HG02840 (cell line): ENCODE measurements around the gene NT5C1B.

ENCODE experiments used
- ATAC-seq: cut with Tn5 transposase; IDR thresholded peaks from one replicate; pipeline ENCODE4 v1.9.1; 2021; ENCODE audit warnings: mild to moderate bottlenecking, moderate library complexity, moderate number of reproducible peaks; ENCODE audit not compliant: unreplicated experiment, low FRiP score

NT5C1B gene

DNA sequence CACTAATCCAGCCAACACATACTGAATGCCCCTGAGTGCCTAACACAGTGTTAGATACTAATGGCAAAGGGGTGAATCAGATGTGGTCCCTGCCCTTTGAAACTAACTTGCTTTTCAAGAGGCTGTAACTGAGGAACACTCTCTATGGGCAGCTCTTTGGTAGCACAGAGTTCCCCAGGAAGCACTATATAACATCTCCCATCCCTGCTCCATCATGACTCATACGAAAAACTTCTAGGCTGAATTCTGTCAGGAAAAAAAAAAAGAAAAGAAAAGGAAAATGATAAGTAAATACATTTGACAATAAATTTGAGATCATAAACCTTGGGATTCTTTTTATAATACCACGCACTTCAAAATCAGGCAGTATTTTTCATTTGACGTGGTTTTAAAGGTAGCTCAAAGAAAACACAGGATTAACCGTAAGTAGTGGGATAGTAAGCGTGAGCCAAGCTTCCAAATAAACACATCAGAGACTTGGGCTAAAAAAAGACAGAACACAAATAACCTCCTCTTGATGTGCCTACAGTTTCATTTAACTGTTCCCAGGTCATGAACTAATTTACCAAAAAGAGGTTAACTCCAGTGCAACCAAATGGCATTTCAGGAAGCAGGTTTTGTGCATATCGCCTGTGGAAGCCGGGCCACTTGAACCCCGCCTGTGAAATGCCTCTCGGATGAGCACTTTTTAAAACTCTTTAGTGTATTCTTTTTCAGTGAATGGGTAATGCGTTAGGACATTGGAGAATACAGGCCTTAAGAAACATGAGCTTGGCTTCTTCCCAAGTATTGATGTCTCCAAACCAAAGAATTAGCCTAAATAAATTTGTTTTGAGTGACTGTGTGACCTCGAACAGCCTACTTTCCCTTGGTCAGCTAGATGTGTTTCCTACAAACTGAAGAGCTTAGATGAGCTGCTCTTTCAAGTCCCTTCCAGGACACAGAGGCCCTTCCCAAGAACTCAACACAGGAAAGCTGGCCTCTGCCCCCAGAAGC lies 71.0 kb downstream of the NT5C1B start:
- no peak for ATAC-seq

DNA sequence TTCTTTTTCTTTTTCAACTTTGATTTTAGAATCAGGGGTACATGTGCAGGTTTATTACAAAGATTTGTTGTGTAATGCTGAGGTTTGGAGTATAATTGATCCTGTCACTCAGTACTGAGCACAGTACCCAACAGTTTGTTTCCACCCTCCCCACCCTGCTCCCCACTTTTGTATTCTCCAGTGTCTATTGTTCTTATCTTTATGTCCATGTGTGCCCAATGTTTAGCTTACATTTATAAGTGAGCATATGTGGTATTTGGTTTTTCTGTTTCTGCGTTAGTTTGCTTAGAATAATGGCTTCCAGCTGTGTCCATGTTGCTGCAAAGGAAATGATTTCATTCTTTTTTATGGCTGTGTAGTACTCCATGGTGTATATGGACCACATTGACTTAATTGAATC lies 72.0 kb downstream of the NT5C1B start:
- no peak for ATAC-seq

- no peak for ATAC-seq
Measured at GRCh38 chr2:18516112-18516511, 73.3 kb downstream of the NT5C1B start.

DNA sequence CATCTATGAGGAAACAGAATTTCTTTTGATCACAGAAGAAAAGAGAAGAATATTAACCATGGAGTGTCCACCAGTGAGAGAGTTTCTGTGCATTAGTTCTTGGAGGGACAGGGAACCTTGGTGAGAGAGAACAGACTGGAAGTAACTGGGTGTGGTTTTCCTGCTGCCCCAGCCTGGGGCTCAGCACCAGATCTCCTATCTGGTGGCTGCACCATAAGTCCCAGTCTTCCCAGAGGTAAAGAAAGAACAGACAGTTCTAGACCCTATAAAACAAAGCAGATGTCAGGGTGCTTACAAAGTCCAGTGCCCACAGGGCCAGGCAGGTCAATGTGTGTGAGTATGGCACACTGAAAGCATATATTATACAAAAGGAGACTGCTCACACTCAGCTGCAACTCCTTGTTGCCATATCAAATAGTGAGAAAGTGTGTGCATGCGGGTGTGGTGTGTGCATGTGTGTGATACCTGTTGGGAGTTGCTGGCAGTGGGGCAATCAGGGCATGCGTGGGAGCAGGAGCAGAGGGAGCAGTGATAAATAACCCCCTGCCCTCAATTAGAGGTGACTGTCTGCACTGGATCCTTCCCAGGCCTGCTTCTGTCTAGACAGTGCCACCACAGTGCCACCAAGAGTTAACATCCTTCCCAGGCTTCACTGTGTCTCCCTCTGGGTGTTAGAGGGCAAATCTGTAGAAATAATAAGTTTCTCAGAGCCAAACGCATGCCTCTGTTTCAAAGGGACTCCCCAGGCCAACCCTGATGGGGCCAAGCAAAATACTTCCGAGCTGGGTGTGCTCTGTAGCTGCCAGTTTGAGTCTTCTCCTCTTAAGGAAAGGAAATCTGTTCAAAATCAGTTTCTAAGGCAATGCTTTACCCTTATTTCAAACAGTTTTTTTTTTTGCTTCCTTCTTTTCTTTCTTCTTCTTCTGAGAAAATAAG lies 74.6 kb downstream of the NT5C1B start:
- ATAC-seq, result no peak
